GM12892 (cell line): ENCODE results near the gene PPP1R13L. TPM values are rescaled to one million over a fixed set of nuclear protein-coding genes. Genes with fewer than 3 reads are reported as not detected.

Experiments used
- DNase-seq: peaks from one replicate; pipeline ENCODE4 v3.0.0; 2011; ENCODE audit not compliant: insufficient read length
- FAIRE-seq: peaks from 2 replicates; lab custom pipeline; 2011; peaks lifted over from hg19 to GRCh38; lab: Jason Lieb, UNC
- POLR2A ChIP-seq: IDR thresholded peaks from 2 replicates; pipeline ENCODE4 v1.6.1; 2011; ENCODE audit warnings: low read depth, low read length, control low read depth
- POLR2AphosphoS5 ChIP-seq: IDR thresholded peaks from 2 replicates; pipeline ENCODE4 v1.6.1; 2011; ENCODE audit warnings: low read depth, low read length, control low read depth
- TAF1 ChIP-seq: IDR thresholded peaks from 2 replicates; pipeline ENCODE4 v1.6.1; 2011; ENCODE audit warnings: low read depth, mild to moderate bottlenecking, control low read depth, low read length, borderline replicate concordance
- polyA plus RNA-seq: library from polyadenylated mRNA; unstranded; fragments of >200 nt; gene quantifications from one replicate; pipeline ENCODE4 v1.2.1, GENCODE V29; 2012; ENCODE audit warnings: missing spikeins, inconsistent platforms; ENCODE audit not compliant: missing spikeins

The PPP1R13L gene
- polyA plus RNA-seq, result 4.6 TPM

GRCh38 chr19:45404557-45405434, at the start of gene PPP1R13L:
PPP1R13L (minus strand) TSS chr19:45405069; CDS start chr19:45398318, 6,751 bp downstream.
- FAIRE-seq (peak; percentile 81), DNase-seq (peak; percentile 59)
- TF ChIP-seq TAF1 (0 out of 2 replicates have a peak, but pooled peaks have one; percentile 8), POLR2AphosphoS5 (no peak)

GRCh38 chr19:45451850-45452387, 47.0 kb upstream of the PPP1R13L start:
- TF ChIP-seq POLR2A (no peak), TAF1 (no peak), POLR2AphosphoS5 (no peak)
- FAIRE-seq, result no peak
- no peak for DNase-seq

- FAIRE-seq (peak; percentile 80), DNase-seq (no peak)
- TF ChIP-seq TAF1, result no peak
- 0 out of 2 replicates have a peak, but pooled peaks have one; percentile 30 for TF ChIP-seq POLR2AphosphoS5
- TF ChIP-seq POLR2A, result no peak
Observed at GRCh38 chr19:45451131-45451849, 46.4 kb upstream of the PPP1R13L start.

GRCh38 chr19:45450012-45450333, 45.1 kb upstream of the PPP1R13L start:
- TF ChIP-seq POLR2AphosphoS5 (no peak), TAF1 (no peak), POLR2A (no peak)
- no peak for FAIRE-seq
- DNase-seq, result no peak

GRCh38 chr19:45448887-45449299, 44.0 kb upstream of the PPP1R13L start:
- FAIRE-seq (no peak), DNase-seq (no peak)
- TF ChIP-seq TAF1 (no peak), POLR2A (no peak), POLR2AphosphoS5 (no peak)

GRCh38 chr19:45448425-45448756, 43.5 kb upstream of the PPP1R13L start:
- FAIRE-seq, result no peak
- no peak for DNase-seq
- TF ChIP-seq POLR2AphosphoS5 (no peak), POLR2A (no peak), TAF1 (no peak)

GRCh38 chr19:45446944-45447343, 42.1 kb upstream of the PPP1R13L start:
- TF ChIP-seq POLR2AphosphoS5 (no peak), TAF1 (no peak), POLR2A (no peak)
- DNase-seq, result no peak
- no peak for FAIRE-seq

GRCh38 chr19:45446295-45446694, 41.4 kb upstream of the PPP1R13L start:
- TF ChIP-seq POLR2AphosphoS5 (no peak), POLR2A (no peak), TAF1 (no peak)
- FAIRE-seq (peak; percentile 70), DNase-seq (no peak)

- DNase-seq, result no peak
- no peak for TF ChIP-seq TAF1
- no peak for TF ChIP-seq POLR2A
- TF ChIP-seq POLR2AphosphoS5, result no peak
- FAIRE-seq, result no peak
Observed at GRCh38 chr19:45445139-45445538, 40.3 kb upstream of the PPP1R13L start.

- DNase-seq (peak; percentile 85), FAIRE-seq (peak; percentile 42)
- TF ChIP-seq POLR2A (no peak), POLR2AphosphoS5 (no peak), TAF1 (no peak)
Observed at GRCh38 chr19:45444318-45445041, 39.6 kb upstream of the PPP1R13L start.

- DNase-seq (no peak), FAIRE-seq (peak; percentile 42)
- TF ChIP-seq POLR2A, result no peak
- TF ChIP-seq POLR2AphosphoS5, result no peak
- no peak for TF ChIP-seq TAF1
Observed at GRCh38 chr19:45443462-45444317, 38.8 kb upstream of the PPP1R13L start.
